HG02970 (cell line): ENCODE measurements around the gene SLC22A31.

Source experiments
- ATAC-seq: cut with Tn5 transposase; IDR thresholded peaks from one replicate; pipeline ENCODE4 v1.9.1; 2021; ENCODE audit warnings: mild to moderate bottlenecking, moderate library complexity, moderate number of reproducible peaks; ENCODE audit not compliant: unreplicated experiment, low FRiP score

SLC22A31 gene

GRCh38 chr16:89154390-89155183 lies 45.8 kb downstream of the SLC22A31 start:
- ATAC-seq, result no peak

DNA sequence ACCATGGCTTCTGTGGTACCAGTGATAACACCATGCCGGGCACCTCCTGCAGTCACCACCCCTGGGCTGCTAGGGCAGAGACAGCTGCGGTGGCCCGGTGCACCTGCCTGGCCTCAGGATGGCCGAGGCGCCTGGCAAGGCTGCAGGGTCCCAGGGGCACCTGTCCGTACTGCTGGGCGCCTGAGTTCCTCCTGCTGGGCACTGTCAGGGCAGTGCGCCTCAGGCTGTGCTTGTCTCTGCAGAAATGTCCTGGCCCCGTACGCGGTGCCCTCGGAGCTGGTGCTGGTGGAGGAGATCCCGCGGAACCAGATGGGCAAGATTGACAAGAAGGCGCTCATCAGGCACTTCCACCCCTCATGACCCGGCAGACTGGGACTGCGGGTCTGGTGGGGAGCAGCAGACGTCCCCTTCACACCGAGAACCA lies 46.5 kb downstream of the SLC22A31 start:
- ATAC-seq, result no peak

GRCh38 chr16:89152831-89153700 lies 47.3 kb downstream of the SLC22A31 start:
- no peak for ATAC-seq

DNA sequence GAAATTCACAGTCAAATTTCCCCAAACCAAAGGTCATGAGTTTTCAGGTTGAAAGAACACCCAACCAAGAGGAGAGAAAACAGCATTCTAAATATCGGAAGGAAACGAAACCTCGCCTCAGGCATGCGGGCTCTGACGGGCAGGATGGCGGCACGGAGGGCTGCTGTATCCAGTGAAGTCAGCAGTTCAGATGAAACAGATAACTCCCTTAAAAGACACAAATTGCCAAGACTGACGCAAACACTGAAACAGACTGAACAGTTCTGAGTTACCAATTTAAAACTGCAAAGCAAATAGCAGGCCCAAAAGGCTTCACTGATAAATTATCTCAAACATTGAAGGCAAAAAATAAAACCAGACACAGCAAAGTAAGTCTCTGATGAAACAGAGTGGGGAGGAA lies 49.4 kb downstream of the SLC22A31 start:
- ATAC-seq, result no peak

GRCh38 chr16:89150090-89150835 lies 50.1 kb downstream of the SLC22A31 start:
- ATAC-seq, result no peak

DNA sequence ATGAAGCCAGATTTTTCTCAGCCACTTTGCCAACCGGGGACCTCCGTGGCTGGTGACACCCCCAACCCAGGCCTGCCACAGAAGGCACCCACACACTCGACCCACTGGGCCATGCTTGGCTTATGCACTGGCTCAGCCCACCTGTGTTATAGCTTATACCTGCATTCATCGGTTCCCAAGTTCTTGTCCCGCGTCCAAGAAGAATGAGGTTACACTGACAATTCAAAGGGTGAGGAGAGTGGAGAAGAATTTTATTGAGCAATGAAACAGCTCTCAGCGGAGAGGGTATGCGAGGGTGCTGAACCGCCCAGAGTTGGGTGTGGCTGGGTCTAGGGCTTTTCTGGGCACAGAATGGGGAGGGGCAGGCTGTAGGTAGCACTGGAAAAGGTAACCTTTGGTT lies 51.0 kb downstream of the SLC22A31 start:
- no peak for ATAC-seq

DNA sequence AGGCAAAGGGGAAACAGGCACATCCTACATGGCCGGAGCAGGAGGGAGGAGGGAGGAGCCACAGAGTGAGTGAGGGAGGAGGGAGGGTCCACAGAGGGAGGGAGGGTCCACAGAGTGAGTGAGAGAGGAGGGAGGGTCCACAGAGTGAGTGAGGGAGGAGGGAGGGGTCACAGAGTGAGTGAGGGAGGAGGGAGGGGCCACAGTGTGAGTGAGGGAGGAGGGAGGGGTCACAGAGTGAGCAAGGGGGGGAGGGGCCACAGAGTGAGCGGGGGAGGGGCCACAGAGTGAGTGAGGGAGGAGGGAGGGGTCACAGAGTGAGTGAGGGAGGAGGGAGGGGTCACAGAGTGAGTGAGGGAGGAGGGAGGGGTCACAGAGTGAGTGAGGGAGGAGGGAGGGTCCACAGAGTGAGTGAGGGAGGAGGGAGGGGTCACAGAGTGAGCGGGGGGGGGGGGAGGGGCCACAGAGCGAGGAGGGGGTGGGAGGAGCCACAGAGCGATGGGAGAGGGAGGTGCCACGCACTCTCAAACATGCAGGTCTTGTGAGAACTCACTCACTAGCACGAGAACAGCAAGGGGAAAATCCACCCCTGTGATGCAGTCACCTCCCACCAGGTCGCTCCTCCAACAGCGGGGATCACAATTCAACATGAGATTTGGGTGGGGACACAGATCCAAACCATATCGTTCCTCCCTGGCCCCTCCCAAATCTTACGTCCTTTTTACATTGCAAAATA lies 53.1 kb downstream of the SLC22A31 start:
- ATAC-seq, result no peak

- ATAC-seq, result no peak
Measured at GRCh38 chr16:89146211-89147005, 53.9 kb downstream of the SLC22A31 start.
